ENCODE results near the gene ACVR2A. TPM values are rescaled to one million over a fixed set of nuclear protein-coding genes. Genes with fewer than 3 reads are reported as not detected.

ACVR2A gene
- total RNA-seq, 1 experiment from 2014 or later = 8.2 TPM

GRCh38 chr2:147810883-147811765 lies 33.7 kb upstream of the ACVR2A start:
- H3K4me1 ChIP-seq (ENCODE audit: control insufficient read depth, insufficient read depth, low read length) = no peaks in the 10 kb centered on the region
- TF ChIP-seq SIN3A (IDR thresholded peaks at IDR 0.05; ENCODE audit: borderline replicate concordance, insufficient read depth, low read depth, low read length) (no peak), POLR2AphosphoS5 (IDR thresholded peaks at IDR 0.05; ENCODE audit: low read depth, low read length) (no peak), TCF7L2 (IDR thresholded peaks at IDR 0.05; ENCODE audit: low read depth, low read length) (no peak), REST (IDR thresholded peaks at IDR 0.05; ENCODE audit: insufficient read depth in 1 of 2, low read depth in 2 of 2, low read length in 1 of 2) (no peak)
- POLR2A ChIA-PET = no interaction called here
- DNase-seq (ENCODE audit: low read depth, low spot score) = no peak
- CTCF ChIA-PET = no interaction called here
- H3K9me3 ChIP-seq (ENCODE audit: control insufficient read depth, insufficient read depth, low read depth, low read length) = no peaks in the 10 kb centered on the region
- no peak for ATAC-seq
- in situ Hi-C loops (cut with HindIII; ENCODE audit: low pct_unique_long_range_greater_than_20kb, low sequenced_read_pairs) (no loop called here), intact Hi-C loops (cut with micrococcal nuclease; ENCODE audit: unreplicated experiment) (no loop called here)
- BruUV-seq (replicated peaks) = no TSS peak
- H3K4me3 ChIP-seq (ENCODE audit: low read depth in 2 of 2, low read length in 2 of 2) = no peak overlapping the region
- H3K36me3 ChIP-seq (ENCODE audit: control insufficient read depth, insufficient read depth, low read length) = no peaks in the 10 kb centered on the region
- H3K27me3 ChIP-seq (ENCODE audit: control insufficient read depth, insufficient read depth, low read length) = 0 out of 2 replicates have a peak, but pooled peaks cover 2% of the 10 kb centered on the region
- no peak overlapping the region for H3K27ac ChIP-seq (ENCODE audit: low read length)

DNA sequence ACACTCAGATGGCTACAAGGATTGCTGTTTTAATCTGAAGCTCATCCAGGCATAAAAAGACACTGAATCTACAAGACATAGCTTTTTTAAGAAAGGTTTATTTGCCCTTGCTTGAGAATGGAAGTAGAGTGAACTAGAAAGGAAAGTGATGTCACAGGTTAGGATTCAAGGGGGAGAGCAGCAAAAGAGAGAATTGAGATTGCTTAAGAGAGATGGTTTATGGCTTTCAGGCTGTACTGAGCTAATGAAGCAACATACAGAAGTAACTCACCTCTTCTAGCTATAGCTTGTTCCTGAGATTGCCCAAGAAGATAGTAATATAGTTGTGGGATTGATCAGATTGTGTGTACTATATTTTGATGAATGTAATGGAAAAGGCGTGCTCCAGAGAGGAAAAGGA lies 26.1 kb upstream of the ACVR2A start:
- no peaks in the 10 kb centered on the region for H3K9me3 ChIP-seq (ENCODE audit: control insufficient read depth, insufficient read depth, low read depth, low read length)
- in situ Hi-C loops (cut with HindIII; ENCODE audit: low pct_unique_long_range_greater_than_20kb, low sequenced_read_pairs) (no loop called here), intact Hi-C loops (cut with micrococcal nuclease; ENCODE audit: unreplicated experiment) (no loop called here)

More for the DNA sequence above, 26.1 kb upstream of the ACVR2A start:
- no peaks in the 10 kb centered on the region for H3K36me3 ChIP-seq (ENCODE audit: control insufficient read depth, insufficient read depth, low read length)
- no peak overlapping the region for H3K4me3 ChIP-seq (ENCODE audit: low read depth in 2 of 2, low read length in 2 of 2)
- no peaks in the 10 kb centered on the region for H3K4me1 ChIP-seq (ENCODE audit: control insufficient read depth, insufficient read depth, low read length)
- no TSS peak for BruUV-seq (replicated peaks)
- ATAC-seq (no peak), DNase-seq (ENCODE audit: low read depth, low spot score) (no peak)
- 0 out of 2 replicates have a peak, but pooled peaks cover 2% of the 10 kb centered on the region for H3K27me3 ChIP-seq (ENCODE audit: control insufficient read depth, insufficient read depth, low read length)
- TF ChIP-seq REST (IDR thresholded peaks at IDR 0.05; ENCODE audit: insufficient read depth in 1 of 2, low read depth in 2 of 2, low read length in 1 of 2) = no peak
- no peak for TF ChIP-seq SIN3A (IDR thresholded peaks at IDR 0.05; ENCODE audit: borderline replicate concordance, insufficient read depth, low read depth, low read length)
- TF ChIP-seq, protein P1, sequence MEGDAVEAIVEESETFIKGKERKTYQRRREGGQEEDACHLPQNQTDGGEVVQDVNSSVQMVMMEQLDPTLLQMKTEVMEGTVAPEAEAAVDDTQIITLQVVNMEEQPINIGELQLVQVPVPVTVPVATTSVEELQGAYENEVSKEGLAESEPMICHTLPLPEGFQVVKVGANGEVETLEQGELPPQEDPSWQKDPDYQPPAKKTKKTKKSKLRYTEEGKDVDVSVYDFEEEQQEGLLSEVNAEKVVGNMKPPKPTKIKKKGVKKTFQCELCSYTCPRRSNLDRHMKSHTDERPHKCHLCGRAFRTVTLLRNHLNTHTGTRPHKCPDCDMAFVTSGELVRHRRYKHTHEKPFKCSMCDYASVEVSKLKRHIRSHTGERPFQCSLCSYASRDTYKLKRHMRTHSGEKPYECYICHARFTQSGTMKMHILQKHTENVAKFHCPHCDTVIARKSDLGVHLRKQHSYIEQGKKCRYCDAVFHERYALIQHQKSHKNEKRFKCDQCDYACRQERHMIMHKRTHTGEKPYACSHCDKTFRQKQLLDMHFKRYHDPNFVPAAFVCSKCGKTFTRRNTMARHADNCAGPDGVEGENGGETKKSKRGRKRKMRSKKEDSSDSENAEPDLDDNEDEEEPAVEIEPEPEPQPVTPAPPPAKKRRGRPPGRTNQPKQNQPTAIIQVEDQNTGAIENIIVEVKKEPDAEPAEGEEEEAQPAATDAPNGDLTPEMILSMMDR (IDR thresholded peaks at IDR 0.05) = no peak
- TF ChIP-seq TCF7L2 (IDR thresholded peaks at IDR 0.05; ENCODE audit: low read depth, low read length) = no peak
- TF ChIP-seq POLR2AphosphoS5 (IDR thresholded peaks at IDR 0.05; ENCODE audit: low read depth, low read length) = no peak
- ChIA-PET POLR2A (no interaction called here), CTCF (no interaction called here)
- no peak overlapping the region for H3K27ac ChIP-seq (ENCODE audit: low read length)
